ENCODE measurements around the gene MT1M. TPM values are rescaled to one million over a fixed set of nuclear protein-coding genes. Genes with fewer than 3 reads are reported as not detected.

The MT1M gene
- total and polyA plus RNA-seq, 2 donors from 2014 or later = 15.3 to 27.9 TPM

DNA sequence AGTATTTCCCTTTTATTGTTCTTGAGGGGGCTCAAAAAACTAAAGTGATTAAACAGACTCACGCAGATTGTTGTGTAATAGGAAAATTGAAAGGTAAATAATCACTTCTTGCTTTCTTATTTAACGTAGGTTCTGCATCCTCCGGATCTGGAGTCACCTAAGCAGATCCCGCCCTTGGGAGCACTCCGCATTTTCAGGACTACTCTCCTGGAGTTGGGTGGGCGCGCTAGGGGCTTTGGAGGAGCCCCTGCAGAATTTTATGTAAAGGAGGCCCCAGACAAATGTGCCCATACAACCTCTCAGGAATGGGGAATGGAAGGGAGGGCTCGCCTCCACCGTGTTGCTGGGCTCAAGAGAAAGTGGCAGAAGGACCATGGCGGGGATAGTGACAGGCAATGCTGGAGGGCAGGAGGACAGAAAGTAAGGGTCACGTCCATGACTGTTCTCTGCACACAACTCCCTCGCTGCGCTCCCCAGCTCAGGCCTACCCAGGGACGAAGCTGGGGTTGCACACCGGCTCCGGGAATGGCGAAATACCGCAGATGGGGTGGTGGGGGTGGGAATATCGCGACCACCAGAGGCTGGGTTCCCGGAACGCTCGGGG lies 15.7 kb upstream of the MT1M start:
- H3K9ac ChIP-seq (ENCODE audit: low read length in 3 of 3) = peak overlapping the region in 1 of 3 donors; percentile 63
- H3K4me1 ChIP-seq (ENCODE audit: control insufficient read depth in 2 of 3, insufficient read depth in 2 of 3, low read depth in 1 of 3, low read length in 3 of 3) = peaks cover 0 to 14% (median 0%) of the 10 kb centered on the region in 3 donors
- peak in 1 of 5 donors; percentile 46 for DNase-seq
- H3K4me3 ChIP-seq (ENCODE audit: low read length in 3 of 3) = peak overlapping the region in 2 of 3 donors; percentile 51 to 61
- TF ChIP-seq, protein P1, sequence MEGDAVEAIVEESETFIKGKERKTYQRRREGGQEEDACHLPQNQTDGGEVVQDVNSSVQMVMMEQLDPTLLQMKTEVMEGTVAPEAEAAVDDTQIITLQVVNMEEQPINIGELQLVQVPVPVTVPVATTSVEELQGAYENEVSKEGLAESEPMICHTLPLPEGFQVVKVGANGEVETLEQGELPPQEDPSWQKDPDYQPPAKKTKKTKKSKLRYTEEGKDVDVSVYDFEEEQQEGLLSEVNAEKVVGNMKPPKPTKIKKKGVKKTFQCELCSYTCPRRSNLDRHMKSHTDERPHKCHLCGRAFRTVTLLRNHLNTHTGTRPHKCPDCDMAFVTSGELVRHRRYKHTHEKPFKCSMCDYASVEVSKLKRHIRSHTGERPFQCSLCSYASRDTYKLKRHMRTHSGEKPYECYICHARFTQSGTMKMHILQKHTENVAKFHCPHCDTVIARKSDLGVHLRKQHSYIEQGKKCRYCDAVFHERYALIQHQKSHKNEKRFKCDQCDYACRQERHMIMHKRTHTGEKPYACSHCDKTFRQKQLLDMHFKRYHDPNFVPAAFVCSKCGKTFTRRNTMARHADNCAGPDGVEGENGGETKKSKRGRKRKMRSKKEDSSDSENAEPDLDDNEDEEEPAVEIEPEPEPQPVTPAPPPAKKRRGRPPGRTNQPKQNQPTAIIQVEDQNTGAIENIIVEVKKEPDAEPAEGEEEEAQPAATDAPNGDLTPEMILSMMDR (IDR thresholded peaks at IDR 0.05; ENCODE audit: borderline replicate concordance, extremely low read depth, insufficient read depth) = no peak
- no peaks in the 10 kb centered on the region for H3K36me3 ChIP-seq (ENCODE audit: control insufficient read depth in 2 of 3, insufficient read depth in 3 of 3, low read length in 3 of 3)
- H3K27me3 ChIP-seq (ENCODE audit: control insufficient read depth, insufficient read depth, low read length) = peaks cover 9% of the 10 kb centered on the region
- peak overlapping the region; percentile 25 to 45 for H3K27ac ChIP-seq (ENCODE audit: low read depth in 2 of 2, low read length in 2 of 2)
- intact Hi-C loops (cut with DNase I) = no loop called here
- no peaks in the 10 kb centered on the region for H3K9me3 ChIP-seq (ENCODE audit: control insufficient read depth in 2 of 3, insufficient read depth in 1 of 3, low read length in 3 of 3)
- FAIRE-seq = no peak

DNA sequence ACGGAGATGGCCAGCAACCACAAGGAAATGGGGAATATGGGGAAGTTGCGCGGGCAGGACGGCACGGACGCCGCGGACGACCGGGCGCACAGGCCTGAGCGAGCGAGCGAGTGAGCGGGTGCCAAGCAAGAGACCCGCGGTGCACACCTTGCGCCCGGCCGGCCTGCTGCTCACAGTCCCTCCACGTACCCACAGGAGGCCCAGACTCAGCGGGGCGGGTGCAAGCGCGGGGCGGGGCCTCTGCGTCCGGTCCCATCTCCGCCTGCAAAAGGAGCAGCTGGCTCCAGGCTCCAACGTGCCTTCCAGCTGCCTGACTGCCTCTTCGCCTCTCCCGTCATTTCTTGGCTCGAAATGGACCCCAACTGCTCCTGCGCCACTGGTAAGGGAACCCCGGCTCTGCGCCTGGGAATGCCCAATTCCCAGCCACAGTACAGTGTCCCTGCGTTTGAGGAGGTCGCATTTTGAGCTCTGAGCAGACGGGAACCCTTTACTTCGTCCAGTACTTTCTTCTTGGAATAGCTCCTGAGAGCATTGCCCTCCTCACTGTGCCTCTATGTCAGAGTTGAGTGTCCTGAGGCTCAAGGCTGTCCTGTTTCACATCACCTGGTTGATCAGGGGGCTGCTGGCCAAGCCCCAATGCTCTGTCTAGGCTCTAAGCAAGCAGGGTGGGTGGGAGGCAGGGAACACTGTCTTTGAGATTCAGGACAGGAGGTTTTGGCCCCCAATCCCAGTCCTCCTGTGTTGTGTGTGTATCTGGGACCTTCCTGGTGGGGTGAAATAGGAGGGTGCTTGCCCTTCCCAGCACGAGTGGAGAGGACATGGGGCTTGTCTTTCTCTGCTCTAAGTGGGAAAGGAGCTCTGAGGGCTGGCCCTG lies 15.0 kb upstream of the MT1M start:
- peak overlapping the region; percentile 25 to 30 for H3K27ac ChIP-seq (ENCODE audit: low read depth in 2 of 2, low read length in 2 of 2)
- no peaks in the 10 kb centered on the region for H3K36me3 ChIP-seq (ENCODE audit: control insufficient read depth in 2 of 3, insufficient read depth in 3 of 3, low read length in 3 of 3)
- H3K27me3 ChIP-seq (ENCODE audit: control insufficient read depth, insufficient read depth, low read length) = peaks cover 9% of the 10 kb centered on the region
- DNase-seq (peak; percentile 67 to 93 (median 74)), FAIRE-seq (no peak)
- peaks cover 0 to 13% (median 0%) of the 10 kb centered on the region in 3 donors for H3K4me1 ChIP-seq (ENCODE audit: control insufficient read depth in 2 of 3, insufficient read depth in 2 of 3, low read depth in 1 of 3, low read length in 3 of 3)
- H3K9me3 ChIP-seq (ENCODE audit: control insufficient read depth in 2 of 3, insufficient read depth in 1 of 3, low read length in 3 of 3) = no peaks in the 10 kb centered on the region
- TF ChIP-seq, protein P1 (IDR thresholded peaks at IDR 0.05; ENCODE audit: borderline replicate concordance, extremely low read depth, insufficient read depth) = no peak
- H3K4me3 ChIP-seq (ENCODE audit: low read length in 3 of 3) = peak overlapping the region in 2 of 3 donors; percentile 61 to 75
- peak overlapping the region in 2 of 3 donors; percentile 63 to 81 for H3K9ac ChIP-seq (ENCODE audit: low read length in 3 of 3)
- intact Hi-C loops (cut with DNase I) = no loop called here

DNA sequence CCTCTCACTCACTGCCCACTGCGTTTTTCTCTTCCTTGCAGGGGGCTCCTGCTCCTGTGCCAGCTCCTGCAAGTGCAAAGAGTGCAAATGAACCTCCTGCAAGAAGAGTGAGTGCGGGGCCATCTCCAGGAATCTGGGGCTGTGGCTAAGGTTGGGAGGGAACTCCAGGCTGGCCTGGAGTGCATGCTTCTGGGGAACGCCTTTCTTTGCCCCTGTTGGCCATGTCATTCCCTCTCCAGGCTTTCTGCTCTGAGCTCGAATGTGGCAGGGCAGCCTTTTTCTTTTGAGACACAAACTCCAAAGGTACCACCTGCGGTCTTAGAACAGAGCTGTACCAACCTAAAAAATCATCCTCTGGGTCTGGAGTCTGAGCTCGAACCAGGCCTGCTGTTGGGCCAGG lies 14.3 kb upstream of the MT1M start:
- H3K27me3 ChIP-seq (ENCODE audit: control insufficient read depth, insufficient read depth, low read length) = peaks cover 9% of the 10 kb centered on the region
- peak in 1 of 5 donors; percentile 32 for DNase-seq
- FAIRE-seq = no peak
- no peak overlapping the region for H3K9ac ChIP-seq (ENCODE audit: low read length in 3 of 3)
- no peaks in the 10 kb centered on the region for H3K36me3 ChIP-seq (ENCODE audit: control insufficient read depth in 2 of 3, insufficient read depth in 3 of 3, low read length in 3 of 3)
- peak overlapping the region in 1 of 3 donors; percentile 61 for H3K4me3 ChIP-seq (ENCODE audit: low read length in 3 of 3)
- no peak overlapping the region for H3K27ac ChIP-seq (ENCODE audit: low read depth in 2 of 2, low read length in 2 of 2)
- H3K4me1 ChIP-seq (ENCODE audit: control insufficient read depth in 2 of 3, insufficient read depth in 2 of 3, low read depth in 1 of 3, low read length in 3 of 3) = peaks cover 0 to 13% (median 0%) of the 10 kb centered on the region in 3 donors
- intact Hi-C loops (cut with DNase I) = no loop called here
- TF ChIP-seq, protein P1 (IDR thresholded peaks at IDR 0.05; ENCODE audit: borderline replicate concordance, extremely low read depth, insufficient read depth) = no peak
- no peaks in the 10 kb centered on the region for H3K9me3 ChIP-seq (ENCODE audit: control insufficient read depth in 2 of 3, insufficient read depth in 1 of 3, low read length in 3 of 3)

Data from kidney (tissue), 14 donors.